PC-3 (cell line): Measurements from ENCODE around the gene AHNAK2. TPM values are rescaled to one million over a fixed set of nuclear protein-coding genes. Genes with fewer than 3 reads are reported as not detected.

Experiments
- ATAC-seq: fragments of 200-7000 bp; cut with Tn5 transposase; 2 replicates; pipeline ENCODE4 v1.9.1; 2020; ENCODE audit warnings: mild to moderate bottlenecking, moderate library complexity
- BruUV-seq: library from RNA; stranded (reverse); fragments of 400-500 nt; replicated peaks from 2 replicates; lab custom pipeline; 2021; lab: Mats Ljungman, UMichigan
- CTCF ChIA-PET: fragments of 300-600 bp; sonication (Branson Sonifier 250); formaldehyde crosslinking; loops from one replicate; lab custom pipeline; 2022; ENCODE audit warnings: antibody characterized with exemption; lab: Charles Lee
- POLR2A ChIA-PET: fragments of 300-600 bp; sonication (Branson Sonifier 250); formaldehyde crosslinking; loops from one replicate; lab custom pipeline; 2022; ENCODE audit warnings: antibody characterized with exemption; ENCODE audit not compliant: unreplicated experiment; lab: Charles Lee
- DNase-seq: peaks from one replicate; pipeline ENCODE4 v3.0.0-alpha.2; 2015
- H2AFZ ChIP-seq: fragments of 300-600 bp; sonication (generic); 2 replicates; pipeline ENCODE4 v1.6.0; 2016; ENCODE audit warnings: antibody characterized with exemption, low read length
- H3F3A ChIP-seq: fragments of 300-600 bp; sonication (generic); one replicate; pipeline ENCODE4 v1.6.0; 2017; ENCODE audit warnings: antibody characterized with exemption, low read length, control low read depth, mild to moderate bottlenecking; ENCODE audit not compliant: unreplicated experiment
- H3K27ac ChIP-seq: fragments of 300-600 bp; sonication (generic); 2 replicates; pipeline ENCODE4 v1.5.1; 2016; ENCODE audit warnings: mild to moderate bottlenecking, low read length
- H3K27me3 ChIP-seq: fragments of 300-600 bp; sonication (generic); 2 replicates; pipeline ENCODE4 v1.6.1; 2016; ENCODE audit warnings: low read length, mixed read lengths
- H3K36me3 ChIP-seq: fragments of 300-600 bp; sonication (generic); 2 replicates; pipeline ENCODE4 v1.6.1; 2016; ENCODE audit warnings: low read depth, mixed run types, low read length, mixed read lengths
- H3K4me1 ChIP-seq: fragments of 300-600 bp; sonication (generic); 2 replicates; pipeline ENCODE4 v1.5.1; 2016; ENCODE audit warnings: low read length; ENCODE audit not compliant: insufficient read depth
- H3K4me2 ChIP-seq: fragments of 300-600 bp; sonication (generic); 2 replicates; pipeline ENCODE4 v1.6.0; 2016; ENCODE audit warnings: low read length
- H3K4me3 ChIP-seq: fragments of 300-600 bp; sonication (generic); 2 replicates; pipeline ENCODE4 v1.5.1; 2016; ENCODE audit warnings: mild to moderate bottlenecking, low read length, mixed read lengths
- H3K79me2 ChIP-seq: fragments of 300-600 bp; sonication (generic); 2 replicates; pipeline ENCODE4 v1.6.1; 2017; ENCODE audit warnings: low read length, mixed read lengths
- H3K9ac ChIP-seq: fragments of 300-600 bp; sonication (generic); 2 replicates; pipeline ENCODE4 v1.6.0; 2016; ENCODE audit warnings: mild to moderate bottlenecking, low read length
- H3K9me2 ChIP-seq: fragments of 300-600 bp; sonication (generic); replicated peaks from 2 replicates; pipeline ENCODE4 v1.6.1; 2016; ENCODE audit warnings: mixed run types, low read length, mixed read lengths
- H3K9me3 ChIP-seq: fragments of 300-600 bp; sonication (generic); 2 replicates; pipeline ENCODE4 v1.6.1; 2016; ENCODE audit warnings: low read length, mixed read lengths
- H4K20me1 ChIP-seq: fragments of 300-600 bp; sonication (generic); 2 replicates; pipeline ENCODE4 v1.6.1; 2016; ENCODE audit warnings: low read length, mixed read lengths
- CTCF ChIP-seq: fragments of 300-600 bp; sonication (generic); conservative IDR thresholded peaks from 2 replicates; pipeline ENCODE4 v1.5.1; 2017; ENCODE audit warnings: antibody characterized with exemption, low read depth, mild to moderate bottlenecking, low read length
- EZH2 ChIP-seq: fragments of 300-600 bp; sonication (generic); IDR thresholded peaks from one replicate; pipeline ENCODE4 v1.6.1; 2017; ENCODE audit warnings: antibody characterized with exemption, mild to moderate bottlenecking, low read length; ENCODE audit not compliant: unreplicated experiment
- EZH2phosphoT487 ChIP-seq: fragments of 300-600 bp; sonication (generic); IDR thresholded peaks from 2 replicates; pipeline ENCODE4 v1.6.1; 2018; ENCODE audit warnings: mild to moderate bottlenecking, antibody characterized with exemption, low read length, borderline replicate concordance
- intact Hi-C: fragments of 100-400 bp; cut with micrococcal nuclease; formaldehyde crosslinking; loops from 2 replicates; pipeline ENCODE4 v1.9.0; 2023
- total RNA-seq: library from RNA; depleted of rRNA; stranded (reverse); fragments of >200 nt; gene quantifications from 2 replicates; pipeline ENCODE4 v1.2.3, GENCODE V29; 2014

The AHNAK2 gene
- total RNA-seq, 1 experiment from 2014 or later = 25.0 TPM

GRCh38 chr14:105012171-105012985 lies 34.2 kb upstream of the AHNAK2 start:
- no peaks in the 10 kb centered on the region for H3K9me3 ChIP-seq
- no peaks in the 10 kb centered on the region for H3K9me2 ChIP-seq
- no peak overlapping the region for H3K4me2 ChIP-seq
- no peak overlapping the region for H3K4me3 ChIP-seq
- TF ChIP-seq EZH2 = no peak
- peak; percentile 58 for TF ChIP-seq CTCF
- no peak for TF ChIP-seq EZH2phosphoT487
- peaks cover 93% of the 10 kb centered on the region for H4K20me1 ChIP-seq
- H2AFZ ChIP-seq = no peak overlapping the region
- H3K9ac ChIP-seq = no peak overlapping the region
- POLR2A ChIA-PET = no interaction called here
- peaks cover 51% of the 10 kb centered on the region for H3K36me3 ChIP-seq
- intact Hi-C loops = no loop called here
- BruUV-seq = no TSS peak
- H3K79me2 ChIP-seq = peaks cover 93% of the 10 kb centered on the region
- no peak for DNase-seq
- H3K27me3 ChIP-seq = no peaks in the 10 kb centered on the region
- ATAC-seq = 0 out of 2 replicates have a peak, but pooled peaks have one; percentile 9
- peaks cover 32% of the 10 kb centered on the region for H3K4me1 ChIP-seq
- no peak overlapping the region for H3K27ac ChIP-seq
- H3F3A ChIP-seq = peaks cover 11% of the 10 kb centered on the region
- CTCF ChIA-PET = no interaction called here

- Histone ChIP-seq H3K4me1 (peaks cover 23% of the 10 kb centered on the region), H3K4me2 (no peak overlapping the region), H3K9me3 (no peaks in the 10 kb centered on the region), H3K36me3 (peaks cover 49% of the 10 kb centered on the region), H2AFZ (no peak overlapping the region), H3F3A (peaks cover 11% of the 10 kb centered on the region), H3K9me2 (no peaks in the 10 kb centered on the region), H3K9ac (no peak overlapping the region), H4K20me1 (peaks cover 93% of the 10 kb centered on the region), H3K79me2 (peaks cover 83% of the 10 kb centered on the region), H3K27ac (no peak overlapping the region), H3K4me3 (no peak overlapping the region), H3K27me3 (no peaks in the 10 kb centered on the region)
- no TSS peak for BruUV-seq
- ATAC-seq = no peak
- ChIA-PET CTCF (no interaction called here), POLR2A (interaction anchor here (0.6 kb wide), 1 partner anchor 114 kb away, joined by 3 read pairs; no protein-coding TSS in a partner anchor)
- DNase-seq = no peak
- TF ChIP-seq EZH2phosphoT487 = no peak
- TF ChIP-seq EZH2 = no peak
- TF ChIP-seq CTCF = no peak
- intact Hi-C loops = no loop called here
These were observed 33.3 kb upstream of the AHNAK2 start for GRCh38 chr14:105011312-105011990.
